ENCODE results near the gene MYORG. TPM values are rescaled to one million over a fixed set of nuclear protein-coding genes. Genes with fewer than 3 reads are reported as not detected.
A peak's percentile ranks its signal among the peaks of the same experiment; 100 is the strongest.

The MYORG gene
- 0.45 and 1.7 TPM in 2 replicates for total RNA-seq (2014; rRNA removed; shearing (Covaris generic); ENCODE audit: low replicate concordance)

GRCh38 chr9:34376596-34377403 lies at the start of gene MYORG:
TSS of gene MYORG (minus strand) at chr9:34376898. CDS start at chr9:34372943, 3,955 bp downstream.
- Histone ChIP-seq H3K9ac (ENCODE audit: low read length) (peak within 1 kb of the TSS; percentile 69), H3K27me3 (ENCODE audit: low read length) (no peaks in the 10 kb centered on the region), H3K27ac (ENCODE audit: low read length) (no peak within 1 kb of the TSS)

DNA sequence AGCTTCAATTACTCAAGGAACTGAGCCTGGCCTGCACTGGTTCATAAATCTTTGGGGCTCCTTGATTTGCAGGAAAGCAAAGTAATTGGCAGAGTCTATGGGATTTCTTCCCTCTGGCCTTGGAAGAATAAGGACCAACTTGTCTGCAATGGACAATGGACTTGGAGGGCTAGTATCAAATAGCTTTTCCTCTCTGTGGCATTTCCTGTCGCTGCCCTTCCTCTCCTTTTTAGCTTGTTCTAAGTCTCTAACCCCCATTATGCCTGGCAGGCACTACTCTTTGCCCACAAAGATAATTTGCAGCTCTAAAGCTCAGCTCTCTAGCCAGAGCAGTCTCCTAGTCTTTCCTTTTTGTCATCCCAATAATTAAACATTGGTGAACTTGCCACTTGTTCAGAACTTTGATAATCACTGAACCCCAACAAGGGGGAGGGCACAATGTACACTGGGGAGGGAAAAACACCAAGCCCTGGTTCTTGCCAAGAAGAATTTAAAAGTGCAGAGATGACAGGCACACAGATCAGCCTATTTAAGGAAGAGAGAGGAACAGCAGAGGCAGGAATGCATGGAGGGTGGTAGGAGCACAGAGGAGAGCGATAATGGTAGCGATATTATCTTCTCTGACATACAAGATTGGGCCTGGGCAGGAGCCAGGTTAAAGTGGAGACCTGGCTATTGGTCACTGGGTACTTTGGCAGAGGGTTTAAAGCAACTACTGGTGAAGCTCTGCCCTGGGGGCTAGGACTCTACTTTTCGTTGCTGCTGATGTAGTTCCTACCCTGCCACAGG lies 43.2 kb upstream of the MYORG start:
- H3K36me3 ChIP-seq (ENCODE audit: insufficient read depth, low read length): no peaks in the 10 kb centered on the region
- H3K9me2 ChIP-seq (replicated peaks; ENCODE audit: insufficient read depth, low read length): no peaks in the 10 kb centered on the region
- no peaks in the 10 kb centered on the region for H3K27me3 ChIP-seq (ENCODE audit: low read length)
- no peak overlapping the region for H3K4me3 ChIP-seq (ENCODE audit: low read length)
- H4K20me1 ChIP-seq (ENCODE audit: insufficient read depth, low read depth, low read length): peaks cover 16% of the 10 kb centered on the region; the same call in 1 of the 2 replicates
- H3K9me3 ChIP-seq (ENCODE audit: low read length): no peaks in the 10 kb centered on the region
- H3K4me2 ChIP-seq (ENCODE audit: low read depth, low read length, poor library complexity, severe bottlenecking): no peak overlapping the region
- no peak overlapping the region for H3K27ac ChIP-seq (ENCODE audit: low read length)
- no peaks in the 10 kb centered on the region for H3K79me2 ChIP-seq (ENCODE audit: low read length)
- H3K9ac ChIP-seq (ENCODE audit: low read length): no peak overlapping the region
- DNase-seq: no peak
- no peak overlapping the region for H2AFZ ChIP-seq (ENCODE audit: low read length)
- no peaks in the 10 kb centered on the region for H3K4me1 ChIP-seq (ENCODE audit: low read length)

More at GRCh38 chr9:34376596-34377403, at the start of gene MYORG:
- H3K4me1 ChIP-seq (ENCODE audit: low read length): peaks cover 45% of the 10 kb centered on the region
- H3K9me2 ChIP-seq (replicated peaks; ENCODE audit: insufficient read depth, low read length): no peaks in the 10 kb centered on the region
- H3K79me2 ChIP-seq (ENCODE audit: low read length): no peaks in the 10 kb centered on the region
- H3K4me3 ChIP-seq (ENCODE audit: low read length): peak within 1 kb of the TSS; percentile 78
- H3K4me2 ChIP-seq (ENCODE audit: low read depth, low read length, poor library complexity, severe bottlenecking): peak within 1 kb of the TSS; percentile 94
- no peaks in the 10 kb centered on the region for H4K20me1 ChIP-seq (ENCODE audit: insufficient read depth, low read depth, low read length)
- DNase-seq: peak; percentile 99
- peak within 1 kb of the TSS; percentile 97 for H2AFZ ChIP-seq (ENCODE audit: low read length)
- no peaks in the 10 kb centered on the region for H3K36me3 ChIP-seq (ENCODE audit: insufficient read depth, low read length)
- H3K9me3 ChIP-seq (ENCODE audit: low read length): no peaks in the 10 kb centered on the region

- Histone ChIP-seq H3K4me1 (ENCODE audit: low read length) (no peaks in the 10 kb centered on the region), H3K36me3 (ENCODE audit: insufficient read depth, low read length) (no peaks in the 10 kb centered on the region), H3K79me2 (ENCODE audit: low read length) (no peaks in the 10 kb centered on the region), H3K27ac (ENCODE audit: low read length) (no peak overlapping the region), H3K27me3 (ENCODE audit: low read length) (no peaks in the 10 kb centered on the region), H3K9ac (ENCODE audit: low read length) (no peak overlapping the region), H4K20me1 (ENCODE audit: insufficient read depth, low read depth, low read length) (peaks cover 20% of the 10 kb centered on the region), H3K9me2 (replicated peaks; ENCODE audit: insufficient read depth, low read length) (no peaks in the 10 kb centered on the region), H2AFZ (ENCODE audit: low read length) (no peak overlapping the region), H3K4me3 (ENCODE audit: low read length) (no peak overlapping the region), H3K4me2 (ENCODE audit: low read depth, low read length, poor library complexity, severe bottlenecking) (no peak overlapping the region), H3K9me3 (ENCODE audit: low read length) (no peaks in the 10 kb centered on the region)
- no peak for DNase-seq
These were observed 41.0 kb upstream of the MYORG start for GRCh38 chr9:34417734-34418133.

DNA sequence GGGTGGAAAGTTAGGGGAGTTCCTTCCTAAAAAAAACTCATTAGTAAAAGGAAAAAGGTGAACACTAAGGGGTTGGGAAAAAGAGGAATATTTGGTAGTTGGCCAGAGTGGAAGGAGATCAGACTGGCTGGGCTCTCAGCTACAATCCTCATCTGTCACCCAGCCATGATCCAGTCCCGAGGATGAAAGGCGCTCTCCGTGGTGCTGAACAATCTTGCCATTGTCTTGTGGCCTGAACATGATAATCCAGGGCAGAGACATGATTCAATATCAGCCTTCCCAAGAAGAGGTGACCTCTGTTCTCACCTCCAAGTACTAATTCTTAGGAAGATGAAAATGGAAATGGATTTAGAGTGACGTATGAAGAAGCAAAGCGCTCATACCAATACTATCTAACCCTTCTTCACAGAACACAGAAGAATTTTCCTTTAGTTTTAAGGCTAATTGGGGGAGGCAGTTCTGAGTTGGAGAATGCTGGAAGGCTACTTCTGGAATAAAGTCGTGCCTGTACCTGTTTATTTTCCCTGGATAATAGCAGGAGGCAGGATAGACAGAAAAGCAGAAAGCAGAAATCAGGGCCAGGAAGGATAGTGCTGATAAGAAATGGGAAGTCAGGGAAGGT lies 36.6 kb upstream of the MYORG start:
- no peaks in the 10 kb centered on the region for H3K79me2 ChIP-seq (ENCODE audit: low read length)
- no peak overlapping the region for H3K9ac ChIP-seq (ENCODE audit: low read length)

GRCh38 chr9:34412336-34412735 lies 35.6 kb upstream of the MYORG start:
- H2AFZ ChIP-seq (ENCODE audit: low read length): no peak overlapping the region
- no peaks in the 10 kb centered on the region for H3K4me1 ChIP-seq (ENCODE audit: low read length)
- no peak for DNase-seq

More for the DNA sequence above, 36.6 kb upstream of the MYORG start:
- H3K9me2 ChIP-seq (replicated peaks; ENCODE audit: insufficient read depth, low read length): no peaks in the 10 kb centered on the region
- H3K4me2 ChIP-seq (ENCODE audit: low read depth, low read length, poor library complexity, severe bottlenecking): no peak overlapping the region
- DNase-seq: peak; percentile 80
- peaks cover 23% of the 10 kb centered on the region for H4K20me1 ChIP-seq (ENCODE audit: insufficient read depth, low read depth, low read length)
- H2AFZ ChIP-seq (ENCODE audit: low read length): no peak overlapping the region
- H3K36me3 ChIP-seq (ENCODE audit: insufficient read depth, low read length): no peaks in the 10 kb centered on the region
- no peak overlapping the region for H3K27ac ChIP-seq (ENCODE audit: low read length)
- H3K4me3 ChIP-seq (ENCODE audit: low read length): no peak overlapping the region
- H3K9me3 ChIP-seq (ENCODE audit: low read length): no peaks in the 10 kb centered on the region
- H3K27me3 ChIP-seq (ENCODE audit: low read length): no peaks in the 10 kb centered on the region
- no peaks in the 10 kb centered on the region for H3K4me1 ChIP-seq (ENCODE audit: low read length)

DNA sequence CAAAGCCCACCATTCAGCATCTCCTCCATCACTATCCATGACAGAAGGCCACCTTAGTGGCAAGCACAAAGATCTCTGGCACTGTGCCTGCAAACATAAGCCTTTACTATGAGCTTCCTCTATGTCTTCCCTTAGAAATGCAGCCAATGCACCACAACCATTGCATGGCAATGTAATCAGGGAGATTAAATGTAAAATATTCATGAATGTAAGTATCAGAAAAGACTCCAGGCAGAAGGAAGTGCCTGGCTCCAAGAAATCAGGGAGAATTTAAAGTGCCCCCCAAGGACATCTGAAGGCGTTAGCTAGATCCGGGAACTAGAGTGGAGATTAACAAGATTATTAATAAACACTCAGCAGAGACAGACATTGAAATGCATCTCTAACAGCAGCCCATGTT lies 32.5 kb upstream of the MYORG start:
- Histone ChIP-seq H4K20me1 (ENCODE audit: insufficient read depth, low read depth, low read length) (peaks cover 21% of the 10 kb centered on the region), H2AFZ (ENCODE audit: low read length) (no peak overlapping the region), H3K79me2 (ENCODE audit: low read length) (no peaks in the 10 kb centered on the region), H3K27me3 (ENCODE audit: low read length) (no peaks in the 10 kb centered on the region), H3K4me1 (ENCODE audit: low read length) (no peaks in the 10 kb centered on the region), H3K9me3 (ENCODE audit: low read length) (no peaks in the 10 kb centered on the region), H3K4me2 (ENCODE audit: low read depth, low read length, poor library complexity, severe bottlenecking) (no peak overlapping the region), H3K9me2 (replicated peaks; ENCODE audit: insufficient read depth, low read length) (no peaks in the 10 kb centered on the region), H3K27ac (ENCODE audit: low read length) (no peak overlapping the region), H3K4me3 (ENCODE audit: low read length) (no peak overlapping the region), H3K9ac (ENCODE audit: low read length) (no peak overlapping the region), H3K36me3 (ENCODE audit: insufficient read depth, low read length) (no peaks in the 10 kb centered on the region)
- no peak for DNase-seq

More at GRCh38 chr9:34412336-34412735, 35.6 kb upstream of the MYORG start:
- H4K20me1 ChIP-seq (ENCODE audit: insufficient read depth, low read depth, low read length): peaks cover 21% of the 10 kb centered on the region
- H3K4me2 ChIP-seq (ENCODE audit: low read depth, low read length, poor library complexity, severe bottlenecking): no peak overlapping the region
- no peak overlapping the region for H3K9ac ChIP-seq (ENCODE audit: low read length)
- H3K27me3 ChIP-seq (ENCODE audit: low read length): no peaks in the 10 kb centered on the region
- H3K27ac ChIP-seq (ENCODE audit: low read length): no peak overlapping the region
- H3K79me2 ChIP-seq (ENCODE audit: low read length): no peaks in the 10 kb centered on the region
- H3K9me3 ChIP-seq (ENCODE audit: low read length): no peaks in the 10 kb centered on the region
- no peaks in the 10 kb centered on the region for H3K36me3 ChIP-seq (ENCODE audit: insufficient read depth, low read length)
- H3K9me2 ChIP-seq (replicated peaks; ENCODE audit: insufficient read depth, low read length): no peaks in the 10 kb centered on the region
- H3K4me3 ChIP-seq (ENCODE audit: low read length): no peak overlapping the region

GRCh38 chr9:34408173-34408572 lies 31.5 kb upstream of the MYORG start:
- no peaks in the 10 kb centered on the region for H3K4me1 ChIP-seq (ENCODE audit: low read length)
- no peak overlapping the region for H3K4me3 ChIP-seq (ENCODE audit: low read length)
- no peaks in the 10 kb centered on the region for H3K36me3 ChIP-seq (ENCODE audit: insufficient read depth, low read length)
- H3K27ac ChIP-seq (ENCODE audit: low read length): no peak overlapping the region
- no peaks in the 10 kb centered on the region for H3K9me3 ChIP-seq (ENCODE audit: low read length)
- no peak overlapping the region for H2AFZ ChIP-seq (ENCODE audit: low read length)
- H3K9ac ChIP-seq (ENCODE audit: low read length): no peak overlapping the region
- H3K79me2 ChIP-seq (ENCODE audit: low read length): no peaks in the 10 kb centered on the region
- DNase-seq: no peak
- no peak overlapping the region for H3K4me2 ChIP-seq (ENCODE audit: low read depth, low read length, poor library complexity, severe bottlenecking)
- no peaks in the 10 kb centered on the region for H3K27me3 ChIP-seq (ENCODE audit: low read length)
- no peaks in the 10 kb centered on the region for H3K9me2 ChIP-seq (replicated peaks; ENCODE audit: insufficient read depth, low read length)
- H4K20me1 ChIP-seq (ENCODE audit: insufficient read depth, low read depth, low read length): peaks cover 13% of the 10 kb centered on the region

GRCh38 chr9:34406219-34406618 lies 29.5 kb upstream of the MYORG start:
- H3K79me2 ChIP-seq (ENCODE audit: low read length): no peaks in the 10 kb centered on the region
- no peaks in the 10 kb centered on the region for H3K36me3 ChIP-seq (ENCODE audit: insufficient read depth, low read length)

More at GRCh38 chr9:34406219-34406618, 29.5 kb upstream of the MYORG start:
- Histone ChIP-seq H2AFZ (ENCODE audit: low read length) (no peak overlapping the region), H3K4me1 (ENCODE audit: low read length) (no peaks in the 10 kb centered on the region), H3K9ac (ENCODE audit: low read length) (no peak overlapping the region), H3K27ac (ENCODE audit: low read length) (no peak overlapping the region), H3K4me2 (ENCODE audit: low read depth, low read length, poor library complexity, severe bottlenecking) (no peak overlapping the region), H3K27me3 (ENCODE audit: low read length) (no peaks in the 10 kb centered on the region), H3K9me2 (replicated peaks; ENCODE audit: insufficient read depth, low read length) (no peaks in the 10 kb centered on the region), H3K9me3 (ENCODE audit: low read length) (no peaks in the 10 kb centered on the region), H3K4me3 (ENCODE audit: low read length) (no peak overlapping the region), H4K20me1 (ENCODE audit: insufficient read depth, low read depth, low read length) (peaks cover 7% of the 10 kb centered on the region; the same call in 1 of the 2 replicates)
- no peak for DNase-seq
